ENCODE data around the gene RUNX1. TPM values are rescaled to one million over a fixed set of nuclear protein-coding genes. Genes with fewer than 3 reads are reported as not detected.

Gene RUNX1
- total and polyA plus RNA-seq, 10 of the 15 experiments (the other 5 are each of a cell fraction or from before 2014, with no cell fraction given), result 0.90 to 15.2 (median 4.1) TPM

- H3K27ac ChIP-seq (ENCODE audit: control insufficient read depth, insufficient read depth), result no peak overlapping the region
- no TSS peak for BruUV-seq (replicated peaks)
- H3K79me2 ChIP-seq (ENCODE audit: control insufficient read depth, insufficient read depth, low read length), result no peaks in the 10 kb centered on the region
- FAIRE-seq (no peak), ATAC-seq (no peak), DNase-seq (ENCODE audit: low read depth, low spot score) (no peak)
- no peak overlapping the region for H3K4me2 ChIP-seq (ENCODE audit: control insufficient read depth, insufficient read depth)
- H2AFZ ChIP-seq (ENCODE audit: control insufficient read depth, low read depth, low read length), result no peak overlapping the region
- H3K4me1 ChIP-seq (ENCODE audit: control insufficient read depth, insufficient read depth, low read length), result peaks cover 15% of the 10 kb centered on the region
- SMC1A ChIA-PET (ENCODE audit: uncharacterized antibody, unreplicated experiment), result interaction anchor here (0.8 to 1.8 kb wide), 3 partner anchors 8 to 77 kb away, joined by 3 read pairs; no protein-coding TSS in a partner anchor
- RAD21 ChIA-PET (ENCODE audit: unreplicated experiment), result interaction anchor here (1.2 to 1.5 kb wide), 2 partner anchors 9 to 77 kb away, joined by 4 to 5 read pairs; no protein-coding TSS in a partner anchor
- intact Hi-C loops (cut with micrococcal nuclease; ENCODE audit: unreplicated experiment) (no loop called here), in situ Hi-C loops (cut with MboI) (no loop called here)
- no peak for TF ChIP-seq ZSCAN29 (IDR thresholded peaks at IDR 0.05)
- TF ChIP-seq, protein P1, sequence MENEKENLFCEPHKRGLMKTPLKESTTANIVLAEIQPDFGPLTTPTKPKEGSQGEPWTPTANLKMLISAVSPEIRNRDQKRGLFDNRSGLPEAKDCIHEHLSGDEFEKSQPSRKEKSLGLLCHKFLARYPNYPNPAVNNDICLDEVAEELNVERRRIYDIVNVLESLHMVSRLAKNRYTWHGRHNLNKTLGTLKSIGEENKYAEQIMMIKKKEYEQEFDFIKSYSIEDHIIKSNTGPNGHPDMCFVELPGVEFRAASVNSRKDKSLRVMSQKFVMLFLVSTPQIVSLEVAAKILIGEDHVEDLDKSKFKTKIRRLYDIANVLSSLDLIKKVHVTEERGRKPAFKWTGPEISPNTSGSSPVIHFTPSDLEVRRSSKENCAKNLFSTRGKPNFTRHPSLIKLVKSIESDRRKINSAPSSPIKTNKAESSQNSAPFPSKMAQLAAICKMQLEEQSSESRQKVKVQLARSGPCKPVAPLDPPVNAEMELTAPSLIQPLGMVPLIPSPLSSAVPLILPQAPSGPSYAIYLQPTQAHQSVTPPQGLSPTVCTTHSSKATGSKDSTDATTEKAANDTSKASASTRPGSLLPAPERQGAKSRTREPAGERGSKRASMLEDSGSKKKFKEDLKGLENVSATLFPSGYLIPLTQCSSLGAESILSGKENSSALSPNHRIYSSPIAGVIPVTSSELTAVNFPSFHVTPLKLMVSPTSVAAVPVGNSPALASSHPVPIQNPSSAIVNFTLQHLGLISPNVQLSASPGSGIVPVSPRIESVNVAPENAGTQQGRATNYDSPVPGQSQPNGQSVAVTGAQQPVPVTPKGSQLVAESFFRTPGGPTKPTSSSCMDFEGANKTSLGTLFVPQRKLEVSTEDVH (IDR thresholded peaks at IDR 0.05; ENCODE audit: low read depth, partially characterized antibody), result no peak
- TF ChIP-seq RAD51 (IDR thresholded peaks at IDR 0.05), result no peak
- POLR2A ChIA-PET, result interaction anchor here (0.9 kb wide), 1 partner anchor 34 kb away, joined by 3 read pairs; no protein-coding TSS in a partner anchor
- H3K4me3 ChIP-seq, result no peak overlapping the region
- H3K27me3 ChIP-seq (replicated peaks in 1 of 2; ENCODE audit: control insufficient read depth in 2 of 2, insufficient read depth in 2 of 2, low read length in 1 of 2), result no peaks in the 10 kb centered on the region
- H3K9ac ChIP-seq (ENCODE audit: control insufficient read depth, insufficient read depth, low read length), result no peak overlapping the region
- no peaks in the 10 kb centered on the region for H3K9me3 ChIP-seq (replicated peaks; ENCODE audit: control insufficient read depth, insufficient read depth, low read length)
- no peaks in the 10 kb centered on the region for H3K36me3 ChIP-seq (ENCODE audit: control insufficient read depth in 2 of 2, insufficient read depth in 2 of 2, low read length in 1 of 2)
- H4K20me1 ChIP-seq (ENCODE audit: control insufficient read depth, insufficient read depth), result no peaks in the 10 kb centered on the region; the same call in 1 of the 2 replicates
- 97% methylated on average over 4 of the region's 4 CpGs for WGBS (ENCODE audit: insufficient coverage, insufficient replicate concordance, low lambda C conversion rate, missing lambda C conversion rate)
- CTCF ChIA-PET, result interaction anchor here (0.8 to 1.6 kb wide), 3 partner anchors 35 to 118 kb away, joined by 3 to 5 read pairs (median 4); no protein-coding TSS in a partner anchor
These were observed 237.7 kb downstream of the RUNX1 start for GRCh38 chr21:34811368-34811767.

DNA sequence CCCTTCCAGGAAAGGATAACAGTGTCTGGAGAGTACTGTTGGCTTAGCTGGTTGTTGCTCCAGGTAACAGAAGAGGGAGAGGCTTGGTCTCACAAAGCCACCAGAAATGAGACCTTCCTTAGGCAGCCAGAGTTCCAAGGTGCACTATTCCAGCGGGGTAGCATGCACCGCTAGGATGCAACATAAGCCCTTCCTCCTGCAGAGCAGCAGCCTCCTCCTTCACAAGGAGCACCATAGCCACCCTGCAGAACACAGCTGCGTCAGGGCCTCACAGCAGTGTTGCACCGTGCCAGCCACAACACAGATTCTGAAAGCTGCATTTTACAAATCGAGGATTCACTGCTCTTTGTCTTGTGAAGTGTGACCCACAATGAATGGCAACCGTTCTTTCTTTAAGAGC is 238.3 kb downstream of the RUNX1 start:
- H3K36me3 ChIP-seq (ENCODE audit: control insufficient read depth in 2 of 2, insufficient read depth in 2 of 2, low read length in 1 of 2), result no peaks in the 10 kb centered on the region
- TF ChIP-seq IRF4 (IDR thresholded peaks at IDR 0.05; ENCODE audit: low read depth, low read length), result no peak
- TF ChIP-seq CBX3 (IDR thresholded peaks at IDR 0.05; ENCODE audit: borderline replicate concordance, low read depth), result no peak
- no peak for TF ChIP-seq RELA (IDR thresholded peaks at IDR 0.05; ENCODE audit: borderline replicate concordance, partially characterized antibody)
- TF ChIP-seq NR2F1 (conservative IDR thresholded peaks at IDR 0.05), result no peak
- TF ChIP-seq TCF12 (IDR thresholded peaks at IDR 0.05; ENCODE audit: low read depth, low read length), result no peak
- no peak for TF ChIP-seq SREBF1 (IDR thresholded peaks at IDR 0.05; ENCODE audit: low read length)
- no peaks in the 10 kb centered on the region for H3K9me3 ChIP-seq (replicated peaks; ENCODE audit: control insufficient read depth, insufficient read depth, low read length)
- WGBS (ENCODE audit: insufficient coverage, insufficient replicate concordance, low lambda C conversion rate, missing lambda C conversion rate), result 68% methylated on average over 6 of the region's 6 CpGs
- H3K9ac ChIP-seq (ENCODE audit: control insufficient read depth, insufficient read depth, low read length), result no peak overlapping the region
- H3K4me3 ChIP-seq, result no peak overlapping the region
- in situ Hi-C loops (cut with MboI), result no loop called here
- ChIA-PET SMC1A (ENCODE audit: uncharacterized antibody, unreplicated experiment) (interaction anchor here (0.8 to 1.8 kb wide), 2 partner anchors 18 to 77 kb away, joined by 3 read pairs; no protein-coding TSS in a partner anchor), RAD21 (ENCODE audit: unreplicated experiment) (interaction anchor here (1.2 to 2.0 kb wide), 3 partner anchors 9 to 77 kb away, joined by 4 to 5 read pairs (median 5); no protein-coding TSS in a partner anchor), CTCF (interaction anchor here (1.2 kb wide), 2 partner anchors 10 to 118 kb away, joined by 4 to 5 read pairs; no protein-coding TSS in a partner anchor), POLR2A (interaction anchor here (0.9 kb wide), 1 partner anchor 35 kb away, joined by 3 read pairs; no protein-coding TSS in a partner anchor)
- no TSS peak for BruUV-seq (replicated peaks)
- no peak overlapping the region for H3K27ac ChIP-seq (ENCODE audit: control insufficient read depth, insufficient read depth)
- H3K4me1 ChIP-seq (ENCODE audit: control insufficient read depth, insufficient read depth, low read length), result peaks cover 15% of the 10 kb centered on the region
- no peak overlapping the region for H2AFZ ChIP-seq (ENCODE audit: control insufficient read depth, low read depth, low read length)
- ATAC-seq, result no peak
- no peaks in the 10 kb centered on the region; the same call in 1 of the 2 replicates for H4K20me1 ChIP-seq (ENCODE audit: control insufficient read depth, insufficient read depth)
- intact Hi-C loops (cut with micrococcal nuclease; ENCODE audit: unreplicated experiment), result no loop called here
- DNase-seq (ENCODE audit: low read depth, low spot score), result no peak
- H3K27me3 ChIP-seq (replicated peaks in 1 of 2; ENCODE audit: control insufficient read depth in 2 of 2, insufficient read depth in 2 of 2, low read length in 1 of 2), result no peaks in the 10 kb centered on the region
- no peak overlapping the region for H3K4me2 ChIP-seq (ENCODE audit: control insufficient read depth, insufficient read depth)
- FAIRE-seq, result no peak
- H3K79me2 ChIP-seq (ENCODE audit: control insufficient read depth, insufficient read depth, low read length), result no peaks in the 10 kb centered on the region

All from GM12878 (cell line).